Activated CD4-positive, alpha-beta T cell treated with anti-CD3 and anti-CD28 coated beads for 48 hours (primary cell): ENCODE results near the gene MYPN.
"Not testable (repeated sequence)": the region's sequence is repeated elsewhere in the genome, so short reads cannot be mapped to it uniquely, and the experiment has no call there.

ENCODE experiments used
- DNase-seq: peaks from one replicate; pipeline ENCODE4 v3.0.0-alpha.2; 2020

Gene MYPN

GRCh38 chr10:68109331-68109730, at the start of gene MYPN:
Gene MYPN (plus strand): TSS chr10:68109488. CDS start chr10:68121439, 11,951 bp downstream.
- no peak for DNase-seq

- DNase-seq: no peak
Observed at GRCh38 chr10:68067029-68067428, 42.3 kb upstream of the MYPN start.

GRCh38 chr10:68067508-68067907, 41.8 kb upstream of the MYPN start:
- no peak for DNase-seq

GRCh38 chr10:68073631-68074030, 35.7 kb upstream of the MYPN start:
- no peak for DNase-seq

GRCh38 chr10:68074031-68074774, 35.1 kb upstream of the MYPN start:
- no peak for DNase-seq

- peak; percentile 91 for DNase-seq
Observed at GRCh38 chr10:68074775-68075549, 34.3 kb upstream of the MYPN start, which contains the start of gene HERC4. Gene HERC4 (minus strand): TSS chr10:68075283. CDS start chr10:68073108, 2,175 bp downstream.

GRCh38 chr10:68075550-68076004, 33.7 kb upstream of the MYPN start:
- no peak for DNase-seq

GRCh38 chr10:68076081-68076480, 33.2 kb upstream of the MYPN start:
- not testable (repeated sequence) for DNase-seq

GRCh38 chr10:68077026-68077425, 32.3 kb upstream of the MYPN start:
- DNase-seq: no peak

GRCh38 chr10:68079434-68079833, 29.9 kb upstream of the MYPN start:
- no peak for DNase-seq

GRCh38 chr10:68080853-68081431, 28.3 kb upstream of the MYPN start:
- DNase-seq: no peak

GRCh38 chr10:68081916-68082315, 27.4 kb upstream of the MYPN start:
- DNase-seq: no peak

GRCh38 chr10:68082872-68083271, 26.4 kb upstream of the MYPN start:
- DNase-seq: no peak

- DNase-seq: no peak
Observed at GRCh38 chr10:68083953-68084352, 25.3 kb upstream of the MYPN start.

GRCh38 chr10:68084469-68084868, 24.8 kb upstream of the MYPN start:
- DNase-seq: no peak

- no peak for DNase-seq
Observed at GRCh38 chr10:68086011-68086410, 23.3 kb upstream of the MYPN start.

- DNase-seq: no peak
Observed at GRCh38 chr10:68086910-68087684, 22.2 kb upstream of the MYPN start.

- DNase-seq: no peak
Observed at GRCh38 chr10:68087685-68088401, 21.4 kb upstream of the MYPN start.

GRCh38 chr10:68088740-68089139, 20.5 kb upstream of the MYPN start:
- no peak for DNase-seq

- DNase-seq: no peak
Observed at GRCh38 chr10:68090586-68090985, 18.7 kb upstream of the MYPN start.

GRCh38 chr10:68092512-68092911, 16.8 kb upstream of the MYPN start:
- DNase-seq: no peak

- DNase-seq: no peak
Observed at GRCh38 chr10:68095153-68095552, 14.1 kb upstream of the MYPN start.
